HG03565 (cell line): ENCODE data around the gene CDC5L.

Experiments used
- ATAC-seq: cut with Tn5 transposase; IDR thresholded peaks from one replicate; pipeline ENCODE4 v1.9.1; 2021; ENCODE audit warnings: mild to moderate bottlenecking, moderate library complexity; ENCODE audit not compliant: unreplicated experiment

CDC5L gene

GRCh38 chr6:44451803-44452695 lies 64.5 kb downstream of the CDC5L start:
- no peak for ATAC-seq

- ATAC-seq = no peak
These were observed 65.2 kb downstream of the CDC5L start for GRCh38 chr6:44452725-44453124.

- no peak for ATAC-seq
These were observed 65.6 kb downstream of the CDC5L start for GRCh38 chr6:44453146-44453545.

GRCh38 chr6:44454198-44454597 lies 66.7 kb downstream of the CDC5L start:
- ATAC-seq = no peak

- no peak for ATAC-seq
These were observed 68.8 kb downstream of the CDC5L start for GRCh38 chr6:44456070-44456965.

- ATAC-seq = no peak
These were observed 69.4 kb downstream of the CDC5L start for GRCh38 chr6:44456966-44457292.

- no peak for ATAC-seq
These were observed 70.1 kb downstream of the CDC5L start for GRCh38 chr6:44457596-44457995.

GRCh38 chr6:44458551-44458950 lies 71.0 kb downstream of the CDC5L start:
- ATAC-seq = no peak

- ATAC-seq = no peak
These were observed 74.8 kb downstream of the CDC5L start for GRCh38 chr6:44462335-44462734.

GRCh38 chr6:44462797-44463727 lies 75.6 kb downstream of the CDC5L start:
- no peak for ATAC-seq

GRCh38 chr6:44463728-44464450 lies 76.4 kb downstream of the CDC5L start:
- ATAC-seq = no peak

- no peak for ATAC-seq
These were observed 77.2 kb downstream of the CDC5L start for GRCh38 chr6:44464527-44465310.

GRCh38 chr6:44466955-44467354 lies 79.4 kb downstream of the CDC5L start:
- no peak for ATAC-seq

GRCh38 chr6:44468835-44469234 lies 81.3 kb downstream of the CDC5L start:
- no peak for ATAC-seq

- no peak for ATAC-seq
These were observed 82.6 kb downstream of the CDC5L start for GRCh38 chr6:44470115-44470464.

GRCh38 chr6:44470746-44471145 lies 83.2 kb downstream of the CDC5L start:
- no peak for ATAC-seq

- no peak for ATAC-seq
These were observed 83.9 kb downstream of the CDC5L start for GRCh38 chr6:44471271-44471981.

GRCh38 chr6:44472250-44472945 lies 84.9 kb downstream of the CDC5L start:
- ATAC-seq = no peak
